ENCODE data around the gene PBX1.

- TF ChIP-seq CTCF (IDR thresholded peaks at IDR 0.05) (no peak), POLR2A (IDR thresholded peaks at IDR 0.05) (no peak), EP300 (IDR thresholded peaks at IDR 0.05) (no peak)
These were observed 332.6 kb downstream of the PBX1 start for GRCh38 chr1:164891615-164892014.
